Measurements from ENCODE around the gene OR4D11.
"Not testable (repeated sequence)": the region's sequence is repeated elsewhere in the genome, so short reads cannot be mapped to it uniquely, and the experiment has no call there.

The OR4D11 gene

GRCh38 chr11:59503276-59503675 lies at the start of gene OR4D11:
Gene OR4D11, plus strand, starts transcription at chr11:59503576. Its CDS starts 0 bp downstream, at chr11:59503576.
- DNase-seq (ENCODE audit: low read depth, low spot score) = no peak

DNA sequence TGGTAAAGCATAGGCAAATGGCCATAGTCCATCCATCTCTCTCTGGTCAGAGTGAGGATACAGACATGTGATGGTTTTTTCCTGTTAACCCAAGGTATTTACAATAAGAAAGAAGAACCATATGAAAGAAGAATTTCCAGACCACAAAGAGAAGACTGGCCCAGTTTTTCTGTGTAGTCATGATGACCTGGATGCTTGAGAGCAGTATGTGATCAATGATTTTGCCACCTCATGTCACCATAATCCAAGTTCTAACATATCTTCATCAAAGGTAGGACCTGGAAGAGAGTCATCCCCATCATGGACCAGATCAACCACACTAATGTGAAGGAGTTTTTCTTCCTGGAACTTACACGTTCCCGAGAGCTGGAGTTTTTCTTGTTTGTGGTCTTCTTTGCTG lies 46.7 kb upstream of the OR4D11 start, which contains the start of gene OR4D6:
Gene OR4D6 (plus strand): TSS at position 301 of the 400 bp plus-strand sequence. CDS start 0 bp downstream, at position 301.
- DNase-seq (ENCODE audit: low read depth, low spot score) = no peak

GRCh38 chr11:59459916-59460315 lies 43.5 kb upstream of the OR4D11 start:
- no peak for DNase-seq (ENCODE audit: low read depth, low spot score)

- DNase-seq (ENCODE audit: low read depth, low spot score) = no peak
These were observed 40.2 kb upstream of the OR4D11 start for GRCh38 chr11:59463190-59463641.

DNA sequence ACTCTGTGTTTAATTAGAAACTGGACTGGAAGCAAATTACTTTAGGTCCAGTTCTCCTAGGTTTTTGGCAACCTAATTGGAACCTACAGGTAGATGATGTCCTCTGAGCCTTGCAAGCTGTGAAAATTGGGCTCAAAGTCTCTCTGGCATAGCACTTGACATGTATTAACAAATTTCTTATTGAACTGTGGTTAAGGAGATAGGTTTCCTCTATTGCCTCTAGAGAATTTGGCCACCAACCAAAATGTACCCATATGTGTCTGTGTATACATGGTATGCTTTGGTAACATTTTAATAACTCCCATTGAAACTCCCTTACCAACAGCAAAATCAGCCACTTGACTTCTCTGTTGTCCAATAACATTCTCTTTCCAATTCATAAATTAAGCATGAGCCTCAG lies 30.4 kb upstream of the OR4D11 start, which contains the start of gene OR4D10:
Gene OR4D10 (plus strand): TSS at position 301 of the 400 bp plus-strand sequence. CDS start 4,115 bp downstream, outside the sequence.
- no peak for DNase-seq (ENCODE audit: low read depth, low spot score)

DNA sequence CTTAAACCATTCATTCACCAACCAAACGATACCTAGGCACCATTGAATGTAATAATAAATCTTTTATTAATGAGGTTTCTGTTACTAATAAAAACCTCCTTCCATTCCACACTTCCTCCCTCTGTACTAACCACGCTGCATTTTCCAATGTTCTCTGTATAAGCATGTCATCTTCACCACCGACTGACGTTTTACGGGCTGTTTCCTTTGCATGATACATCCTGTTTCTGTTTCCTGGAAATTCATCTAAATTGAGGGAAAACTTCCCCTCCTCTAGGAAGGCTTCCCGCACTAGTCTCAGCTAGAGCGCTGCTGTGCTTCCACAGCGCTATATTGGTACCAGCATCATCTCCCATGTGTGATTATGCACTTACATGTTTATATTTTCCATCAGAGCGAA lies 28.2 kb upstream of the OR4D11 start:
- no peak for DNase-seq (ENCODE audit: low read depth, low spot score)

DNA sequence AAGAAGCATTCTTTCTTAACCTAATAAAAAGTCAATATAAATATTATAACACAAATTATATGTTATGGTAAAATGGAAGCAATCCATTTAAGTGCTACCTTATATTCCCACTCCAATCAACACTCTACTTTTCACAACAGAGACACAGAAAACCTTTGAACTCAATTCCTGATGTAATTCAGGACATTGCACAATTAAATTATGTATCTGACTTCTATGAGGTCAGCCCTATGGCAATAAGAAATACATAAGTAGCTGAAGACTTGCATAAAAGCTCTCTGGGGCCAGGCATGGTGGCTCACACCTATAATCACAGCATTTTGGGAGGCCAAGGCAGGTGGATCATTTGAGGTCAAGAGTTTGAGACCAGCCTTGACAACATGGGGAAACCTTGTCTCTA lies 23.5 kb upstream of the OR4D11 start:
- DNase-seq (ENCODE audit: low read depth, low spot score) = no peak

- DNase-seq (ENCODE audit: low read depth, low spot score) = no peak
These were observed 23.0 kb upstream of the OR4D11 start for GRCh38 chr11:59480359-59480758.

DNA sequence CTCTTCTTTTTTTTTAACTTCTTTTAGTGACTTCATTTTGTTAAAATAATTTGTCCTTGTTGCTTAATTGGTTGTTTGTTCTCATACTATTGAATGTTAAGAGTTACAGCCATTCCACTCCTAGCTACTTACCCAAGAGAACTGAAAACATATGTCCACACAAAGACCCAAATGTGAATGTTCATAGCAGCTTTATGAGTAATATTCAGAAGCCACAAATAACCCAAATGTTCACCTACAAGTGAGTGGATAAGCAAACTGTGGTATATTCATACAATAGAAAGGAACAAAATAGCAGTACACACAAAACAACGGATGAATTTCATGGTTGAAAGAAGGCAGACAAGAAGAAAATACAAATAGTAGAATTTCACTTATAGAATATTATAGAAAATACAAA lies 1.4 kb upstream of the OR4D11 start:
- no peak for DNase-seq (ENCODE audit: low read depth, low spot score)

DNA sequence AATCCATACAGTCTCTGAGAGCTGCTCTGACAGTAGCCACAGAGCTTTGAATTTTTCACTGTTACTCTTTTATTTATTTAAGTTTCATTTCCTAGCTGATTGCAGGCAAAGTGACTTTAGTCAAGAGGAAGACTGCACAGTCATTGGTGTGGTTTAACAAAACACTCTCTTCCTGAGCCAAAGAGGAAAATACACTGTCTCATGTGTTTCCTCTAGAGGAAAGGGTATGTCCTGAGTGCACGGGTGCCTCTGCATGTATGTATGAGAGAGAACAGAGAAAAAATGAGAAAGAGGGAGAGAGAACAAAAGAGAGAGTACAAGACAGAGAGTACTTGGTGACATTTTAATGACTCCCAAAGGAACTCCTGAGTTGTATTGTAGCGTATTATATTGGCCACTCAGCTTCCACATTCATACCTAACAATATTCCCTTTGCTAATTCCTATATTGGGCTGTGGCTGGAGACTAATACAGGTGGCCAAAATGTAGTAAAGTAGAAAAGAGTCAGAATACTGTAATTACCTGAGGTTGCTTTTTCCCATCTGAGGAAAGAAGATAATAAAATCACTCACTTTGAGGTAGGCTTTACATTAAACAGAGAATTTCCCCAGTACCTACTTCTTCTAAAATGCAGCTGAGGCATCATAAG lies 7.7 kb downstream of the OR4D11 start, which contains the start of gene OR4D9:
Gene OR4D9 (plus strand): TSS at position 599 of the 649 bp plus-strand sequence. CDS start 3,374 bp downstream, outside the sequence.
- no peak for DNase-seq (ENCODE audit: low read depth, low spot score)

GRCh38 chr11:59511675-59512074 lies 8.3 kb downstream of the OR4D11 start:
- DNase-seq (ENCODE audit: low read depth, low spot score) = no peak

GRCh38 chr11:59520139-59520538 lies 16.8 kb downstream of the OR4D11 start:
- DNase-seq (ENCODE audit: low read depth, low spot score) = not testable (repeated sequence)

GRCh38 chr11:59520741-59521140 lies 17.4 kb downstream of the OR4D11 start:
- no peak for DNase-seq (ENCODE audit: low read depth, low spot score)

DNA sequence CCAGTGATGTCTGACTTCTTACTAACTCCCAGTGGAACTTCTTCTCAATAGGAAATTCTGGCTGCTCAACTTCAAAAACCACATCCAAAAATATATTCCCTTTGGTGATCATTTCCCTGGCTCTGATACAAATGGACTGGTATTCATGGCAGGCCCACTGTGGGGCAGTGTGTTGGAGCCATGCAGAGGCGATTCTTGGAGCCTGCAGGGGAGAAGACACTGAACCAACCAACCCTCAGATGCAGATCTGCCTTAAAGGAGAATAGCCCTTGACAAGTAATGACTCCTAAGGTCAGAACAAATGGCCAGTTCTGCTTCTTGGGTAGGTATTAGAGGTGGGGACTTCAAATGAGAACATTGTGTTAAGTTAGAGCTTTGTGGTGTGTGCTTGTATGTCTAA lies 20.2 kb downstream of the OR4D11 start:
- DNase-seq (ENCODE audit: low read depth, low spot score) = no peak

GRCh38 chr11:59528711-59529110 lies 25.3 kb downstream of the OR4D11 start:
- DNase-seq (ENCODE audit: low read depth, low spot score) = no peak

DNA sequence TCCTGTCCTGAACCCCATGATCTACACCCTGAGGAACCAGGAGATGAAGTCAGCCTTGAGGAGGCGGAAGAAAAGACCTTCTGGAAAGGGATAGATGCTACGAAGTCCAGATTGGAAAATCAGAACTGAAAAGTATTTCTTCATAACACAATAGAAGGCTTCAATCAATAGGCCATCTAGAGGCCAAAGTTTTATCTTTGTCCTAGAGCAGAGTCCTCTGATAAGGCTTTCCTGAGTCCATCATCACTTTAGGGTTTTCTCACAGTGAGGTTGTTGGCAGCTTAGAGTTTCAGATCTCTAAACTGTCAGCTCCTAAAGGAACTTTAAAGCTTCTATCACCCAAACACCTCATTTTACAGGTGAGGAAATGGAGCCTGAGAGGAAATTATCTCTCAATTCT lies 29.2 kb downstream of the OR4D11 start:
- DNase-seq (ENCODE audit: low read depth, low spot score) = no peak

DNA sequence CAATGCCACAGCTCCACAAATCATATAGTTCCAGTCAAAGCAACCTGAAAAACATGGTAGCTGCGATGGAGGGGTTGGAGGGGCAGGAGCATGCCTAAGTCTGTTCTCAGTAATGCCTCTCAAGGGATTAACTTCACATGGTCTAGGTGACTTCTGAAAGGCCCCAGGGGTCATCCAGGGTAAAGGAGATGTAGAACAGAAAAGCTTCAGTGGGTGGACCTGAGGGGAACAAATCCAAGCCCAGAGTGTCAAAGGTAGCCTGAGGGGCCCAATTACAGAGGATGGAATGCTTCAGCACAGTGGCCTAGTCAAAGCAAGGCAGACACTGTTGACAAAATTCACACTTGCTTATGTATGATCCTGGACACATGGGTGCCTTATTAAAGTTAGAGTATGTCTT lies 31.3 kb downstream of the OR4D11 start:
- DNase-seq (ENCODE audit: low read depth, low spot score) = no peak

DNA sequence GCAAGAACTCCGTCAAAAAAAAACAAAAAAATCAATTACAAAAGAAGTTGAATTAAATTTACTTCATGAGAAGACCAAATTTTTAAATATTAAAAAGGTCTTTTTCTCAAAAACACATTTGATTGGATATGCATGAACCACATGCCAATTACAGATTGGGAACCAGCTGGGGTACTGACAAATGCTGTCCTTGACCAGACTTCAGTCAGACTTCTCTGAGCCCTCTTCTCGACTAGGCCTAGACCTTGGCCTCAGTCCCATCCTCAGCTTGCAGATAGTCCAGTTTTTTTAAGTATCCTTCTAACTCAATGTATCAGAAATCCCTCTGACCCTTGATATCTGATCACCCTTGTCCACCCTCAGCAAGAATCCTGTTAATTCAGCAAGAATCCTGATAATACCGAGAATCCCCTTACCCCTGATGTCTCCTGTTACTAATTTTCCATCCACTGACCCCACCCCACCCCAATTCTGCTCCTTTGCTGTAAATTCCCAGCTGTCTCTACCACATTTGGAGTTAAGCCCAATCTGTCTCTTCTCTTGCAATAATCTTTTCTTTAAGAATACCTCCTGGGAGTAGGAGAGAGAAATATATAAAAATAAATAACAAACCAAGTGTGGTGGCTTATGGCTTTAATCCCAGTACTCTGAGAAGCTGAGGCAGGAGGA lies 38.9 kb downstream of the OR4D11 start:
- no peak for DNase-seq (ENCODE audit: low read depth, low spot score)

- not testable (repeated sequence) for DNase-seq (ENCODE audit: low read depth, low spot score)
These were observed 40.3 kb downstream of the OR4D11 start for GRCh38 chr11:59543713-59544112.

GRCh38 chr11:59544869-59545178 lies 41.4 kb downstream of the OR4D11 start:
- no peak for DNase-seq (ENCODE audit: low read depth, low spot score)

- DNase-seq (ENCODE audit: low read depth, low spot score) = no peak
These were observed 42.0 kb downstream of the OR4D11 start for GRCh38 chr11:59545179-59546020.
